Large intestine (tissue), 3 donors: ENCODE results near the gene HEMGN. TPM values are rescaled to one million over a fixed set of nuclear protein-coding genes. Genes with fewer than 3 reads are reported as not detected.
A peak's percentile ranks its signal among the peaks of the same experiment; 100 is the strongest.

Source experiments
- DNase-seq, 2 donors: peaks; one replicate each; pipeline versions ENCODE4 v3.0.0 to v3.0.0-alpha.2; 2013
- H3K27ac ChIP-seq: one replicate; pipeline ENCODE4 v1.5.1; 2013; ENCODE audit warnings: low read length
- H3K27me3 ChIP-seq: 2 replicates; pipeline ENCODE4 v1.6.1; 2013; ENCODE audit warnings: low read length; ENCODE audit not compliant: control insufficient read depth, insufficient read depth
- H3K36me3 ChIP-seq: 2 replicates; pipeline ENCODE4 v1.6.1; 2013; ENCODE audit warnings: low read length; ENCODE audit not compliant: control insufficient read depth, insufficient read depth
- H3K4me1 ChIP-seq: one replicate; pipeline ENCODE4 v1.6.1; 2013; ENCODE audit warnings: low read length; ENCODE audit not compliant: control insufficient read depth, insufficient read depth
- H3K4me3 ChIP-seq: one replicate; pipeline ENCODE4 v1.5.1; 2013; ENCODE audit warnings: low read length
- H3K9me3 ChIP-seq: one replicate; pipeline ENCODE4 v1.6.1; 2013; ENCODE audit warnings: mild to moderate bottlenecking, low read depth, low read length, moderate library complexity; ENCODE audit not compliant: control insufficient read depth
- WGBS: methylation state at CpG from one replicate; pipeline ENCODE4 v1.1.5; 2013; ENCODE audit warnings: low lambda C conversion rate; ENCODE audit not compliant: insufficient coverage; 5-methylcytosine and 5-hydroxymethylcytosine counted together
- polyA plus RNA-seq: library from polyadenylated mRNA; unstranded; fragments of 120-200 nt; gene quantifications from one replicate; pipeline ENCODE4 v1.2.1, GENCODE V29; 2013

Gene HEMGN
- polyA plus RNA-seq, 1 donor: 4.4 TPM

GRCh38 chr9:97910357-97910756 lies 27.6 kb downstream of the HEMGN start:
- no peak for DNase-seq
- Histone ChIP-seq H3K4me1 (no peaks in the 10 kb centered on the region), H3K27me3 (no peaks in the 10 kb centered on the region), H3K27ac (no peak overlapping the region), H3K9me3 (no peaks in the 10 kb centered on the region), H3K4me3 (no peak overlapping the region), H3K36me3 (peaks cover 48% of the 10 kb centered on the region)
- WGBS: no CpG with 5 or more reads among the region's 6 CpGs

GRCh38 chr9:97908705-97909104 lies 29.3 kb downstream of the HEMGN start:
- Histone ChIP-seq H3K4me3 (no peak overlapping the region), H3K4me1 (no peaks in the 10 kb centered on the region), H3K36me3 (peaks cover 49% of the 10 kb centered on the region), H3K9me3 (no peaks in the 10 kb centered on the region), H3K27ac (no peak overlapping the region), H3K27me3 (no peaks in the 10 kb centered on the region)
- no peak for DNase-seq
- no CpG with 5 or more reads among the region's 1 CpG for WGBS

GRCh38 chr9:97907632-97908031 lies 30.3 kb downstream of the HEMGN start:
- WGBS: 100% methylated on average over 3 of the region's 5 CpGs
- no peaks in the 10 kb centered on the region for H3K27me3 ChIP-seq
- H3K36me3 ChIP-seq: peaks cover 46% of the 10 kb centered on the region
- no peak for DNase-seq
- no peaks in the 10 kb centered on the region for H3K9me3 ChIP-seq
- H3K4me3 ChIP-seq: no peak overlapping the region
- no peak overlapping the region for H3K27ac ChIP-seq
- H3K4me1 ChIP-seq: no peaks in the 10 kb centered on the region

- Histone ChIP-seq H3K36me3 (peaks cover 43% of the 10 kb centered on the region), H3K4me1 (no peaks in the 10 kb centered on the region)
These were observed 30.9 kb downstream of the HEMGN start for GRCh38 chr9:97907046-97907445.

GRCh38 chr9:97906236-97906831 lies 31.6 kb downstream of the HEMGN start:
- DNase-seq: no peak
- Histone ChIP-seq H3K27me3 (no peaks in the 10 kb centered on the region), H3K4me1 (no peaks in the 10 kb centered on the region), H3K27ac (no peak overlapping the region), H3K36me3 (peaks cover 43% of the 10 kb centered on the region), H3K4me3 (no peak overlapping the region), H3K9me3 (no peaks in the 10 kb centered on the region)
- WGBS: 75% methylated on average over 4 of the region's 12 CpGs

More at GRCh38 chr9:97907046-97907445, 30.9 kb downstream of the HEMGN start:
- no peaks in the 10 kb centered on the region for H3K9me3 ChIP-seq
- H3K27me3 ChIP-seq: no peaks in the 10 kb centered on the region
- no peak for DNase-seq
- H3K4me3 ChIP-seq: no peak overlapping the region
- no CpG with 5 or more reads among the region's 3 CpGs for WGBS
- H3K27ac ChIP-seq: no peak overlapping the region

GRCh38 chr9:97905228-97905627 lies 32.7 kb downstream of the HEMGN start:
- Histone ChIP-seq H3K4me3 (no peak overlapping the region), H3K9me3 (no peaks in the 10 kb centered on the region), H3K4me1 (no peaks in the 10 kb centered on the region), H3K36me3 (peaks cover 32% of the 10 kb centered on the region), H3K27me3 (no peaks in the 10 kb centered on the region), H3K27ac (no peak overlapping the region)
- no CpG with 5 or more reads among the region's 2 CpGs for WGBS
- DNase-seq: no peak

- DNase-seq: no peak
- H3K4me1 ChIP-seq: no peaks in the 10 kb centered on the region
- H3K9me3 ChIP-seq: no peaks in the 10 kb centered on the region
- WGBS: no CpG with 5 or more reads among the region's 9 CpGs
- no peak overlapping the region for H3K27ac ChIP-seq
- no peak overlapping the region for H3K4me3 ChIP-seq
- H3K27me3 ChIP-seq: no peaks in the 10 kb centered on the region
- H3K36me3 ChIP-seq: peaks cover 27% of the 10 kb centered on the region
These were observed 33.2 kb downstream of the HEMGN start for GRCh38 chr9:97904725-97905124.

- no peak overlapping the region for H3K4me3 ChIP-seq
- peaks cover 20% of the 10 kb centered on the region for H3K36me3 ChIP-seq
- DNase-seq: no peak
- H3K4me1 ChIP-seq: no peaks in the 10 kb centered on the region
- H3K27ac ChIP-seq: no peak overlapping the region
- H3K9me3 ChIP-seq: no peaks in the 10 kb centered on the region
- WGBS: no CpG with 5 or more reads among the region's 1 CpG
- H3K27me3 ChIP-seq: no peaks in the 10 kb centered on the region
These were observed 34.8 kb downstream of the HEMGN start for GRCh38 chr9:97903177-97903576.

GRCh38 chr9:97900738-97901565 lies 37.0 kb downstream of the HEMGN start:
- H3K4me3 ChIP-seq: no peak overlapping the region
- H3K27ac ChIP-seq: no peak overlapping the region
- no peak for DNase-seq
- no peaks in the 10 kb centered on the region for H3K9me3 ChIP-seq
- peaks cover 7% of the 10 kb centered on the region for H3K36me3 ChIP-seq
- H3K27me3 ChIP-seq: no peaks in the 10 kb centered on the region
- WGBS: 40% methylated on average over 1 of the region's 5 CpGs
- H3K4me1 ChIP-seq: no peaks in the 10 kb centered on the region

GRCh38 chr9:97900103-97900737 lies 37.8 kb downstream of the HEMGN start:
- H3K27ac ChIP-seq: no peak overlapping the region
- H3K9me3 ChIP-seq: no peaks in the 10 kb centered on the region
- peak in 1 of 2 donors; percentile 39 for DNase-seq
- H3K27me3 ChIP-seq: no peaks in the 10 kb centered on the region
- WGBS: no CpG with 5 or more reads among the region's 9 CpGs
- H3K4me1 ChIP-seq: no peaks in the 10 kb centered on the region
- H3K4me3 ChIP-seq: no peak overlapping the region
- peaks cover 7% of the 10 kb centered on the region for H3K36me3 ChIP-seq
